MCF 10A (cell line): Measurements from ENCODE around the gene P4HA2. TPM values are rescaled to one million over a fixed set of nuclear protein-coding genes. Genes with fewer than 3 reads are reported as not detected.

Experiments used
- BruUV-seq: library from RNA; stranded (reverse); fragments of 400-500 nt; replicated peaks from 2 replicates; lab custom pipeline; 2021; lab: Mats Ljungman, UMichigan
- CTCF ChIA-PET: fragments of 300-600 bp; sonication (Branson Sonifier 250); formaldehyde crosslinking; extraction: SDS; loops from one replicate; lab custom pipeline; 2021; ENCODE audit warnings: antibody characterized with exemption, inconsistent platforms; lab: Yijun Ruan, JAX
- POLR2A ChIA-PET: fragments of 300-600, 350-650 bp; sonication (Branson Sonifier 250); formaldehyde crosslinking; extraction: SDS; loops from one replicate; lab custom pipeline; 2020; ENCODE audit warnings: antibody characterized with exemption, inconsistent platforms; lab: Yijun Ruan, JAX
- DNase-seq: peaks from one replicate; pipeline ENCODE4 v3.0.0-alpha.2; 2018; ENCODE audit not compliant: unreplicated experiment
- H3K27ac Mint-ChIP-seq: one replicate; pipeline ENCODE4 v1.8.0; 2022; ENCODE audit warnings: mild to moderate bottlenecking, low read depth, mixed read lengths; ENCODE audit not compliant: unreplicated experiment
- H3K27me3 Mint-ChIP-seq: one replicate; pipeline ENCODE4 v1.8.0; 2022; ENCODE audit warnings: mixed read lengths; ENCODE audit not compliant: insufficient read depth, unreplicated experiment
- H3K36me3 Mint-ChIP-seq: one replicate; pipeline ENCODE4 v1.8.0; 2022; ENCODE audit warnings: mild to moderate bottlenecking, moderate library complexity, mixed read lengths; ENCODE audit not compliant: insufficient read depth, unreplicated experiment
- H3K4me1 Mint-ChIP-seq: one replicate; pipeline ENCODE4 v1.8.0; 2022; ENCODE audit warnings: mixed read lengths; ENCODE audit not compliant: insufficient read depth, unreplicated experiment
- H3K4me3 Mint-ChIP-seq: one replicate; pipeline ENCODE4 v1.8.0; 2022; ENCODE audit warnings: mild to moderate bottlenecking, moderate library complexity, mixed read lengths; ENCODE audit not compliant: unreplicated experiment
- H3K9me3 Mint-ChIP-seq: one replicate; pipeline ENCODE4 v1.8.0; 2022; ENCODE audit warnings: mixed read lengths; ENCODE audit not compliant: unreplicated experiment
- CTCF ChIP-seq: fragments of 200-600 bp; IDR thresholded peaks from one replicate; pipeline ENCODE4 v1.8.0; 2022; ENCODE audit warnings: antibody characterized with exemption, mild to moderate bottlenecking; ENCODE audit not compliant: unreplicated experiment
- intact Hi-C: fragments of 100-400 bp; cut with micrococcal nuclease; formaldehyde crosslinking; loops from 2 replicates; pipeline ENCODE4 v1.14.1; 2022
- total RNA-seq: library from RNA; stranded (reverse); gene quantifications from 2 replicates; pipeline ENCODE4 v1.2.3, GENCODE V29; 2022

The P4HA2 gene
- total RNA-seq, 1 experiment from 2014 or later = 53.1 TPM

GRCh38 chr5:132230871-132231270 is 3.2 kb upstream of the P4HA2 start:
- intact Hi-C loops = no loop called here
- Mint-ChIP-seq H3K27me3 (no peaks in the 10 kb centered on the region), H3K9me3 (no peaks in the 10 kb centered on the region), H3K4me1 (peaks cover 7% of the 10 kb centered on the region), H3K27ac (no peak overlapping the region), H3K4me3 (no peak overlapping the region), H3K36me3 (no peaks in the 10 kb centered on the region)
- POLR2A ChIA-PET = no interaction called here
- BruUV-seq = no TSS peak
- CTCF ChIA-PET = interaction anchor here (0.6 to 10.4 kb wide), 2 partner anchors 8 to 42 kb away, joined by 3 to 130 read pairs; no protein-coding TSS in a partner anchor
- DNase-seq = no peak
- no peak for TF ChIP-seq CTCF

GRCh38 chr5:132229236-132229635 is 1.6 kb upstream of the P4HA2 start:
- intact Hi-C loops = loop anchor here (5.0 kb wide), 2 partner anchors 138 to 158 kb away; partner anchors contain the start of gene SLC22A5
- Mint-ChIP-seq H3K9me3 (no peaks in the 10 kb centered on the region), H3K27ac (no peak overlapping the region), H3K36me3 (no peaks in the 10 kb centered on the region), H3K4me3 (peak overlapping the region; percentile 45), H3K27me3 (no peaks in the 10 kb centered on the region), H3K4me1 (peaks cover 23% of the 10 kb centered on the region)
- DNase-seq = no peak
- no peak for TF ChIP-seq CTCF
- POLR2A ChIA-PET = interaction anchor here (0.5 kb wide), 1 partner anchor 268 kb away, joined by 3 read pairs; no protein-coding TSS in a partner anchor
- no TSS peak for BruUV-seq
- CTCF ChIA-PET = interaction anchor here (0.5 to 10.4 kb wide), 7 partner anchors 10 to 841 kb away, joined by 3 to 130 read pairs (median 3); no protein-coding TSS in a partner anchor

- no peak for TF ChIP-seq CTCF
- Mint-ChIP-seq H3K4me1 (peaks cover 31% of the 10 kb centered on the region), H3K36me3 (no peaks in the 10 kb centered on the region), H3K27ac (no peak overlapping the region), H3K27me3 (no peaks in the 10 kb centered on the region), H3K9me3 (no peaks in the 10 kb centered on the region), H3K4me3 (peak overlapping the region; percentile 74)
- intact Hi-C loops = loop anchor here (5.0 kb wide), 2 partner anchors 139 to 159 kb away; partner anchors contain the start of gene SLC22A5
- ChIA-PET POLR2A (interaction anchor here (0.7 to 5.3 kb wide), 14 partner anchors 10 to 279 kb away, joined by 3 to 97 read pairs (median 6); partner anchors contain the start of genes SLC22A4 and SLC22A5), CTCF (interaction anchor here (0.8 to 10.4 kb wide), 10 partner anchors 11 to 272 kb away, joined by 3 to 130 read pairs (median 5); no protein-coding TSS in a partner anchor)
- no TSS peak for BruUV-seq
- DNase-seq = no peak
Measured at GRCh38 chr5:132228241-132229035, 785 bp upstream of the P4HA2 start.

- H3K4me3 Mint-ChIP-seq = peak overlapping the region; percentile 74
- no TSS peak for BruUV-seq
- H3K36me3 Mint-ChIP-seq = no peaks in the 10 kb centered on the region
- peaks cover 37% of the 10 kb centered on the region for H3K4me1 Mint-ChIP-seq
- H3K27me3 Mint-ChIP-seq = no peaks in the 10 kb centered on the region
- intact Hi-C loops = loop anchor here (1.0 to 5.0 kb wide), 3 partner anchors 47 to 160 kb away; partner anchors contain the start of gene SLC22A5
- POLR2A ChIA-PET = interaction anchor here (0.6 to 5.3 kb wide), 22 partner anchors 8 to 271 kb away, joined by 3 to 97 read pairs (median 4); partner anchors contain the start of genes SLC22A4 and SLC22A5
- no peak overlapping the region for H3K27ac Mint-ChIP-seq
- no peaks in the 10 kb centered on the region for H3K9me3 Mint-ChIP-seq
- CTCF ChIA-PET = interaction anchor here (0.5 to 10.4 kb wide), 15 partner anchors 12 to 903 kb away, joined by 3 to 130 read pairs (median 4); no protein-coding TSS in a partner anchor
- DNase-seq = no peak
- no peak for TF ChIP-seq CTCF
Measured at GRCh38 chr5:132227235-132227484, 493 bp downstream of the P4HA2 start.
